NCI-H748 (cell line): ENCODE measurements around the gene HNRNPH1.
"Not testable (repeated sequence)": the region's sequence is repeated elsewhere in the genome, so short reads cannot be mapped to it uniquely, and the experiment has no call there.

ENCODE experiments used
- DNase-seq: peaks from one replicate; lab custom pipeline; 2025; ENCODE audit not compliant: unreplicated experiment; lab: John Stamatoyannopoulos, UW

HNRNPH1 gene

GRCh38 chr5:179623003-179623905, at the start of gene HNRNPH1:
HNRNPH1 (minus strand) TSS chr5:179623671; CDS start chr5:179623133, 538 bp downstream.
- peak; percentile 99 for DNase-seq

DNA sequence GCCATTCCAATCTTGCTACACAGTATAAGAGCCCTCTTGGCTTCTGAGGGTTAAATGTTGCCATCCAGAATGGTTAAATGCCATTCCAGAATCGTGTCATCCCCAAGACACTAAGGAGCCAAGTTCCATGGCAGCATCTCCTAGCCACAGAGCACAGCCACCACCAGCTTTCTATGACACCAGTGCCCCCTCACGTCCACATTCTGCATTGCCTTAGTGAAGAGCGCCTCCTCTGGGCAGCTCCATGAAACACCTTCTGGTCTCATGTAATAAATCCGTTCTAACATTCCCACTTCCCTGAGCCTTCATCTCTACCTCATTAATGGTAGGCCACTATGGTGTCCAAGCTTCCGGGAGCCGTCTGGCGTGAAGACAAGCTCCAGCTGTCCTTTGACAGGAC, 44.9 kb upstream of the HNRNPH1 start:
- DNase-seq: peak; percentile 66

- not testable (repeated sequence) for DNase-seq
Measured at GRCh38 chr5:179661647-179662046, 38.2 kb upstream of the HNRNPH1 start.

GRCh38 chr5:179658179-179658856, 34.8 kb upstream of the HNRNPH1 start:
- peak; percentile 32 for DNase-seq

DNA sequence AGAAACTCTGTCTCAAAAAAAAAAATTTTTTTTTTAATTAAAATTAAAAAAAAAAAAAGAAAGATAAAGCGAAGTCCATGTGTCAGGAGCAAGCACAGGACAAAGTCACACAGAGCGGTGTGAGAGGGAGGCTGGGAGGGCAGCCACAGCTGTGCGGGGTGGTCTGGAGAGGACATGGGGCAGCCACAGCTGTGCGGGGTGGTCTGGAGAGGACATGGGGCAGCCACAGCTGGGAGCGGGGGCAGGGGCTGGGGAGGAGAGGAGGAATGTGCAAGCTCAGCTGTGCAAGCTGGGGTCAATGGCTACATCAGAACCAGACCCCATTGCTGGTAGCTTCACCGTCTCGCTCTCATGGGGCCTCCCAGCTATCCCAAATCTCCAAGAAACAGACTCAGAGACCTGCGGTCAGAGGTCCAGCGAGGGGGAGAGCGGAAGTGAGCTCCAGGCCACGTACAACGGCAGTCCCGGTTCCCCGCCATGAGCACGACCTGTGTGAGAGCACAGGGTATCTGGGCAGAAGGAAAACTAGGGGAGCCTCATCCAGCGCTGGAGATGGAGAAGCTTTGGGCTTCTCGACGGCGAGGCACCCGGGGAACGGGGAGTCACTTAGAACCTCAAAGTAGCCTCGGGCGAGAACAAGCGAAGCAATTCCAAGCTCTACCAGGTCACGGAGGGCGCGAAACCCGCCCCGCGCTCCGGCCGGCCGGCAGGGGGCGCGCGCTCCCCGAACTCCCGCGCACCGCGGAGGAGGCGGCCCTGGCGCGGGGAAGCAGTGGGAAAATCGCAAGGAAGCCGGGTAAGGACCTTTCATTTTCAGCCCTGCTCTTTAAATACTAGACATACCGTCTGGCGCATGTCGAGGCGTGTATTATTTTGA, 34.1 kb upstream of the HNRNPH1 start:
- DNase-seq: not testable (repeated sequence)

DNA sequence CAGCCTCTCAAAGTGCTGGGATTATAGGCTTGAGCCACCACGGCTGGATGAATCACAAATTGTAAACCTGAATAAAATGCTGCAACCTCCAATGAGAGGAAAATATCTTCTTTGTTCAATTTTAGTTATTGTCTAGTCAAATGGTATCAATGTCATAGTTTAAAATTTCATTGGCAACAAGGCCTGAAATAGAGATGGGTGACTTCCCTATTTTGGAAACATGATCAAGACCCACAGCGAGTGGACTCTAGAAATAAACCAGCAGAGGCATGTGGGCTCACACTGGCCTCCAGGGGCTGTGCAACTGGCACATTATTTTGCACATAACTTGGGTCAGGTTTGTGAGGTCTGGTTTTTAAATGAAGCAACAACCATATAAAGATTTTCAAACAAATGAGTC, 29.7 kb upstream of the HNRNPH1 start:
- not testable (repeated sequence) for DNase-seq

DNA sequence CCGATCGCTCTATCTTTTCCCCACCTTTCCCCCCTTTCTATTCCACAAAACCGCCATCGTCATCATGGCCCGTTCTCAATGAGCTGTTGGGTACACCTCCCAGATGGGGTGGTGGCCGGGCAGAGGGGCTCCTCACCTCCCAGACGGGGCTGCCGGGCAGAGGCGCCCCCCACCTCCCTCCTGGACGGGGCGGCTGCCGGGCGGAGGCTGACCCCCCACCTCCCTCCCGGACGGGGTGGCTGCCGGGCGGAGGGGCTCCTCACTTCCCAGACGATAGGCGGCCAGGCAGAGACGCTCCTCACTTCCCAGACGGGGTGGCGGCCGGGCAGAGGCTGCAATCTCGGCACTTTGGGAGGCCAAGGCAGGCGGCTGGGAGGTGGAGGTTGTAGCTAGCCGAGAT, 26.8 kb upstream of the HNRNPH1 start:
- not testable (repeated sequence) for DNase-seq

- DNase-seq: not testable (repeated sequence)
Measured at GRCh38 chr5:179649166-179649703, 25.8 kb upstream of the HNRNPH1 start.

DNA sequence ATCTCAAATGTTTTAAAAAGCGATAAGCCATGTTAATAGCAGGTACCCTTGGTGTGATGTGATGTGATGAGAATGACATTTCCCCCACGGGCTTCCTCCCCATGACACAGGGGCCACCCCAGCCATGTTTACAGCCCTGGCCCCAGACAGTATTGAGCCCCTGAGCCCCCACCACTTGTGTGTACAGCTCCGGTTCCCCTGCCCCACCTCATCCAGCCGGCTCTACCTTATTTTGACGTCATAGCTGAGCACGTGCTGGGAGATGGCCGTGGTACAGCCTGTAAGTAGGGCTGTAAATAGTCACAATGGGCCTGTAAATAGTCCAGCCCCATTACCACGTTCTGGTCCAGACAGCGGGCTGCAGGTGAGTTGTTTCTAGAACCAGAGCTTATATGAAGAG, 24.9 kb upstream of the HNRNPH1 start:
- DNase-seq: no peak

- not testable (repeated sequence) for DNase-seq
Measured at GRCh38 chr5:179644766-179645165, 21.3 kb upstream of the HNRNPH1 start.

GRCh38 chr5:179643141-179643920, 19.9 kb upstream of the HNRNPH1 start:
- not testable (repeated sequence) for DNase-seq

GRCh38 chr5:179642626-179643025, 19.2 kb upstream of the HNRNPH1 start:
- not testable (repeated sequence) for DNase-seq

DNA sequence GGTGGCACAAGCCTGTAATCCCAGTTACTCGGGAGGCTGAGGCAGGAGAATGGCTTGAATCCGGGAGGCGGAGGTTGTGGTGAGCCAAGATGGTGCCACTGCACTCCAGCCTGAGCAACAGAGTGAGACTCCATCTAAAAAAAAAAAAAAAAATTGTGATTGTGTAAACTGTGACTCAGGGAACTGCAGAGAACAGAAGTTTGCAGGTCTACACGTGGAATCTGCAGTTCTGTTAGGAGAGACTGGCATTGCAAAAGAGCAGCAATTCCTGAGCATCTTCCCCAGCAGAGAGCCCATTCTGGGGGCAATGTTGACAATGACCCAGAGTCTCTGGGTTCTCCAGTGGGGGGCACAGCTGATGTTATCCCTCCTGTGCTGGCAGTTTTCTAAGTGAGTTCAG, 18.3 kb upstream of the HNRNPH1 start:
- not testable (repeated sequence) for DNase-seq

DNA sequence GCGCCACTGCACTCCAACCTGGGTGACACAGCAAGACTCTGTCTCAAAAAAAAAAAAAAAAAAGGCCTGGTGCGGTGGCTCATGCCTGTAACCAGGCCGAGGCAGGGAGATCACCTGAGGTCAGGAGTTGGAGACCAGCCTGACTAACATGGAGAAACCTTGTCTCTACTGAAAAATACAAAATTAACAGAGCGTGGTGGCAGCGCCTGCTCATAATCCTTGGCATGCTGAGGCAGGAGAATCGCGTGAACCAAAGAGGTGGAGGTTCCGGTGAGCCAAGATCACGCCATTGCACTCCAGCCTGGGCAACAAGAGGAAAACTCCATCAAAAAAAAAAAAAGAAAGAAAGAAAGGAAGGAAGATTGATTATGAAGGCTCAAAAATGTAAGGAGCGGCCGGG, 15.8 kb upstream of the HNRNPH1 start:
- not testable (repeated sequence) for DNase-seq

DNA sequence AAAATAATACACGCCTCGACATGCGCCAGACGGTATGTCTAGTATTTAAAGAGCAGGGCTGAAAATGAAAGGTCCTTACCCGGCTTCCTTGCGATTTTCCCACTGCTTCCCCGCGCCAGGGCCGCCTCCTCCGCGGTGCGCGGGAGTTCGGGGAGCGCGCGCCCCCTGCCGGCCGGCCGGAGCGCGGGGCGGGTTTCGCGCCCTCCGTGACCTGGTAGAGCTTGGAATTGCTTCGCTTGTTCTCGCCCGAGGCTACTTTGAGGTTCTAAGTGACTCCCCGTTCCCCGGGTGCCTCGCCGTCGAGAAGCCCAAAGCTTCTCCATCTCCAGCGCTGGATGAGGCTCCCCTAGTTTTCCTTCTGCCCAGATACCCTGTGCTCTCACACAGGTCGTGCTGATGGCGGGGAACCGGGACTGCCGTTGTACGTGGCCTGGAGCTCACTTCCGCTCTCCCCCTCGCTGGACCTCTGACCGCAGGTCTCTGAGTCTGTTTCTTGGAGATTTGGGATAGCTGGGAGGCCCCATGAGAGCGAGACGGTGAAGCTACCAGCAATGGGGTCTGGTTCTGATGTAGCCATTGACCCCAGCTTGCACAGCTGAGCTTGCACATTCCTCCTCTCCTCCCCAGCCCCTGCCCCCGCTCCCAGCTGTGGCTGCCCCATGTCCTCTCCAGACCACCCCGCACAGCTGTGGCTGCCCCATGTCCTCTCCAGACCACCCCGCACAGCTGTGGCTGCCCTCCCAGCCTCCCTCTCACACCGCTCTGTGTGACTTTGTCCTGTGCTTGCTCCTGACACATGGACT, 11.1 kb upstream of the HNRNPH1 start:
- not testable (repeated sequence) for DNase-seq

GRCh38 chr5:179633501-179634369, 10.3 kb upstream of the HNRNPH1 start:
- DNase-seq: not testable (repeated sequence)

- peak; percentile 45 for DNase-seq
Measured at GRCh38 chr5:179624841-179625271, 1.4 kb upstream of the HNRNPH1 start.
